Left renal pelvis (tissue), 4 donors: ENCODE results near the gene ITGB5. TPM values are rescaled to one million over a fixed set of nuclear protein-coding genes. Genes with fewer than 3 reads are reported as not detected.
A peak's percentile ranks its signal among the peaks of the same experiment; 100 is the strongest.
"Not testable (repeated sequence)": the region's sequence is repeated elsewhere in the genome, so short reads cannot be mapped to it uniquely, and the experiment has no call there.

ENCODE experiments used
- DNase-seq, 4 donors: peaks; one replicate each; pipeline ENCODE4 v3.0.0-alpha.2; 2013; ENCODE audit warnings: low read depth in 4 of 4, low spot score in 3 of 4
- polyA plus RNA-seq, 4 donors: library from polyadenylated mRNA; unstranded; fragments of 120-200 nt; gene quantifications; one replicate each; pipeline ENCODE4 v1.2.1, GENCODE V29; 2013; ENCODE audit not compliant: insufficient read length in 4 of 4

Gene ITGB5
- polyA plus RNA-seq, 4 donors, result 63.8 to 101 (median 91.5) TPM

DNA sequence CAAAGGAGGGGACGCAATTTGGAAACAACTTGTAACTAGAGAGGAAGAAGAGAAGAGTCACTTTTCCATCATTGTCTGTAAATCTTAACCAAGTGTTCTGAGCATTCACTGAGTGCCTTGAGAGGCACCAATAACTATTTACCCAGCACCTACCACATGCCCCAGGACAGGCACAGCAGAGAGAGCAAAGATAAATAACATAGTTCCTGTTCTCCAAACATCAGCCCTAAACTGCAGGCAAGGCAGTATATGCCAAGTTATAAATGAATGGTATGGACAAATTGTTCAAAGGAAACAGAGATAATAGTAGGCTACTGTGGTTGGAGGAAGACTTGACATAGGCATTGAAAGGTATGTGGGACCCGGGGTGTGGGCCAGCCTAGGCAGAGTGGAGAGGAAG is 45.6 kb downstream of the ITGB5 start:
- no peak for DNase-seq

DNA sequence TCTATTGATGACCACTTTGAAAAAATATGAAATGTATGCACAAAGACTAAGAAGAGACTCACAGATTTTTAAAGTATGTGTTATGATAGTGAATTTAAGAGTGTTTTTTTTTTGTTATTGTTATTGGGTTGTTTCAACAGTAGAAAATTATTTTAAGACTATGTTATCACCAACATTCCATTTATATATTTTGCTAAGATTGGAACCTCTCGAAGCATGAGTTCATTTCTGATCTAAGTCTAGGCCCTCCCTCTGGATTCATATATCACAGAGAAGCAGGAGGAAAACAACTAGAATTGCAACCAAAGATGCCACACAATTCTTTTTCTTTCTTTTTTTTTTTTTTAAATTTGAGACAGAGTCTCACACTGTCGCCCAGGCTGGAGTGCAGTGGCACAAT is 46.8 kb downstream of the ITGB5 start:
- DNase-seq, result no peak

DNA sequence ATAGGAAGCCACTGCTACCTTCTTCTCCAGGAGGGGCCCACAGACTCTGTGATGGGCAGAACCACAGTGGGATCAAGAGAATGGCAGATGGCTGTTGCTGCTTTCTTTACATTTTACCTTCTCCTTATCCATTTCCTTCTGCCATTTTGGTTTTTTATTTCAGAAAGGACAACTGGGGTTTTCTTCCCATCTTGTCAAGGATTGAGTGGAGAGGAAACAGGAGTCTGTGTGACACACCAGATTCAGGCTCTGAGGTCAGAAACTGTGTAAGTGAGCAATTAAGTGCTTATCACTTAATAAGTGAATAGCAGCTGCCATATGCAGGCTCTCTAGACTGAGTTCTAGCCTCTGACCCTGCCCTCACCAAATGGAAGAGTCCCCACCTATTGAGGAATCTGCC is 47.3 kb downstream of the ITGB5 start:
- no peak for DNase-seq

DNA sequence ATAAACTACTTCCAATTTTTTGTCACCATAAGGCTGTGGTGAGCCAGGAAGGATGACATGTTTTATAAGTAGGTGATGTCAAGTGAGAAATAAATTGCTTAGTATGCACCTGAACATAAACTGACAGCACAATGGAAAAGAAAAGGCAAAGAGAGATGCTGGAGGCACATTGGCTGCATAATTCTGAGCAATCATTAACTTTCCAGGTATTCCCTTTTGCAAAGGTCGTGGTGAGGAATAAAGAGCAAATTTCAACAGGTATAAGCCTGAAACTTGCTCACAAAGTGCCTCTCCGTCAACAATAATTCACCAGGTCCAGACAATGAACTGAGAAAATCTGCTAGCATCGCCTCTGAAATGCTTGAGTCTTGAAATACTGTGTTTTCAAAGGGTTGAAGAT is 48.2 kb downstream of the ITGB5 start:
- no peak for DNase-seq

DNA sequence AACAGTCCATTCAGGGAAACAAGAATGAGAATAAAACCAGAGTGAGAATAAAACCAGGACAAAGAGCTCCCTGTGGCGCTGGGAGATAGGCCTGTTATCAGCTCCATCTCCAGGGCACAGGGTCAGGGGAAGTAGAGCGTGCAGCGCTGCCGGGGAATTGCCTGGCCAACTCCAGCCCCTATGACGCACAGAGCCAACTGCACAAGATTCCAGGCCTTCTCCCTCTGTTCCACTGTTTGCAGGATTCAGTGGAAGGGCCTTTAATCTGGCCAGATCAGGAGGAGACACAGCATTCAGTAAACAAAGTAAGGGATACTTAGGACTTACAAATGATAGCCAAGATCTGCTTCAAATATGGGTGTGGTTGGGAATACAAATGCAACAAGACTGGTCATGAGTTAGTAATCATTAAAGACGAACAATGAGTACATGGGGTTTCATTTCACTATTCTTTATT is 49.4 kb downstream of the ITGB5 start:
- no peak for DNase-seq

DNA sequence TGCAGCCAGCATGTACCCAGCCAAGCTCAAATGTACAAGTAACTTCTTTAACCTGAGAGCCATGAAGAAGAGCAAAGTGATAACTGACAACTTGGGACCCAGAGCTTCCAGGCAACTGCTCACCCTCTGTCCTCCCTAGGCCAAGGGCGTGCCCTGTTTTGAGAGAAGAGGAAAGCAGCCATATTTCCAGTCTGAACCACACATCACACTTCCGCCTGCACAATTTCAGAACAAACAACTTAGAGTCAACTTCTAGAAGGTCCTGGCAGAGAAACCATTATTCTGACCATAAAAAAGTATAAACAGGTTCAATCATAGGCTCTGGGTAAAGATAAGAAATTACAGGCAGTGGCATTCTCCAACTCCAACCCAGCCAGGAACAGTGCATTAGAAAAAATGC is 50.1 kb downstream of the ITGB5 start:
- DNase-seq, result no peak

DNA sequence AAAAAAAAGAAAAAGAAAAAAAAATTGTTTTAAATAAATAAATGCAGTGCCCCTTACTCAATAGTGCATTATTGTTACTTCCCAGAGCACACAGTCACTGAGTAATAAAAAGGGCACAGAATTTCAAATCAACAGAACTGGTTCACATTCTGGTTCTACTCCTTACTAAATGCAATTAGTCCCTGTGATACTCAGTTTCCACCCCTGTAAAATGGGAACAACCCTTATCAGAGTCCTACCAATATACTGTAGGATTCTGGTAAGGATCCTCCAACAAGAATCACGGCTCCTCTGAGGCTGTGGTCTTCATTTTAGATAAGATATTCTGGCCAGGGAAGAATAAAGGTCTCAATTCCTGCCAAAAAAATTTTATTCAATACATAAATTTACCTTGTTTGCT is 50.7 kb downstream of the ITGB5 start:
- DNase-seq, result no peak

DNA sequence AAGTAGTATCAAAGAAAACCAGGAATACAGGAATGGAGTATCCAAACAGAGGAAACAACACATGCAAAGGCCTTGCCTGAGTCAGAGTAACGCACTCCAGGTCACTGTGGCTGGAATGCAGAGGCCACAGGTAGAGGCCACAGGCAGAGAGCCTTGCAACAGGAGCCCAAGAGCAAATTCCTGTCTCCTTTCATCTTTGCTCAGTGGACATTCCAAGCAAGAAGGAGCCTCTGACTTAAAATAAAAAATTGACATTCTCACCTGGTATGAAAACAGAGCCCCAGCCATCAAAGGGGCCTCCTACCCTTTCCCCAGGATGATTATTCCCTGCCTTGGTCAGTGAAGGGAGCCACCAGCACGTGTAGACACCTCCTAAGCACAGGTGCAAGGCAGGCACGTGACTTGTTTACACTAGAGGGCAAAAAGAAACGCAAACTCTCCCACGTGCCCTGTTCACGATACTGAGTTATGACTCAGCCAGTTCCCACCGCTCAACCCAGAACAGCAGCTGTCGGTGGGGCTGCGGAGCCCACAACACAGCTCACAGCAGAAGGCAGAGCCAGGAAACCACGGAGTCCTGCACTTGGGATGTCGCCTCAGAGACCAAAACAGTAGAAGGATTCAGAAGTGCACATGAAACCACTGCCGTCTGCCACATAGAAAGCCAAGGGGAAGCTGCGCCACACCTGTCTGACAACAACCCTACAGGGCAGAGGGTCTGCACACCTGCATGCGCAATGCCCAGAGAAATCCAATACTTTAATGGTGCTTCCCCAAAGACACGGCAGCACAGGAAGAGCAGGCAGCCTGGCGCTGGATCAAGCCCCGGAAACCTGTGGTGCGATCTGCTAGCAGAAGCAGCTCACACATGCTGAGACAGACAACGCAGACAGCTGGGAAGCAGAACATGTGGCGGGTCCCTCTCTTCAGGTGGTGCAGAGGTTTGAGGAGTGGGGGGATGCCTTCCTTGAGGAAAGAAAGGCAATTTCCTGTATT is 52.1 kb downstream of the ITGB5 start:
- peak in 1 of 4 donors; percentile 58 for DNase-seq

DNA sequence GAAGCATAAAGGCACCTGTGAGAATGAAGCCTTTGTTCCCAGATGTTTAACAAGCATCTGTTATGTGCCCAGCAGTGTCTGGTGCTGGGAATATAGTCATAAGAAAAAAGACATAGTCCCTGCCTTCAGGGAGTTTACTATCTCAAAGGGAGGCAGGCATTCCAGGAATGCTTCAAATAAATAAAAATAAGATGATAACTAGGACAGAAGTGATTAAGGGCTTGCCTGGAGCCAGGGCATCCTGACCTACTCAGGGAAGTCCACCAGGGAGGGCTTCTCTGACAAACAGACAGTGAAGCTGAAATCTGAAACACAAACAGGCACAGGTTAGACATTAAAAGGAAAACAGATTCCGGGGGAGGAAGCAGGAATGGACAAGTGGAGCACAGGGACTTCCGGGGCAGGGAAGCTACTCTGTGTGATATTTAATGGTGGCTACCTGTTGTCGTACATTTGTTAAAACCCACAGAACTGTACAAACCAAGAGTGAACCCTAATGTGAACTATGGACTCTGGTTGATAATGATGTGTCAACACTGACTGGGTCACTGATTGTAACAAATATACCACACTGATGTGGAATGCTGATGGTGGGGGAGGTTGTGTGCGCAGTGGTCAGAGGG is 53.3 kb downstream of the ITGB5 start:
- DNase-seq, result no peak

DNA sequence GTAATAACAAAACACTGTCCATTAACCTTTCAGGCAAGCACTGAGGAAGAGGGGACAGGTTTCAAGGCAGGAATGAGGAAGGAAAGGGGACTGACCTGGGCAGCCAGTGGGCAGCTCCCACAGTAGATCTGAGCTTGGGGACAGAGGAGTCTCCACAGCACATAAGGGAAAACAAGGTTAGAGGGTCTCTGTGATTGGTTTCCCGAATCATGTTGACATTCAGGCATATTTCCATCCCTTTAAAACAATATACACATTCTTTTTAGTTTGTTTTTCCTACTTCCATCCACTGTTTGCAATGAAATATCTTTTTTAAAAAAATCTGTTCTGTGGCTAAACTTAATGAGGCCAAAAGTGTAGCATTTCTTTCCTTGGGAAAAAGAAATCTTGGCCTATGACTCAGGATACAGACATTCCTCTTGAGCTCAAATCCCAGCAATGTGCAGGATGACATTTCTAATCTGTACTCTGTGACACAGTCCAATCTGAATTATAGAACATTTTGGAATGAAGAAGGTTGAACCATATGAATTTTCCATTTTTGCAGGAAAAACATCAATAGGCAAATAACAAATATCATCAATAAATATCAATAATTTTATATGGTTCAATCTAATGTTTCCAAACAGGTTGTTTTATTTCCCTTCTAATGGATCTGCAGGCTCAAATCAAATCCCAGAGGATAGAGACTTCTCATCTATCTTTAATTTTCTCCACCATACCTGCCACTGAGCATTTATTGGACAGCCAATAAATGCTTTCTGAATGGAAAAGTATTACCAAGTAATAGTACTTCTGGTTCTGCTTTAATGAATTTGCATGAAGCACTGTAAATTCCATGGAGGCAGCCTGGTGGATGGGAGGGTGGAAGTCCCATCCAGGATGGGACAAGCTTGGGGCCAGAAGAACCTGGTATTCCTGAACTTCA is 54.1 kb downstream of the ITGB5 start:
- DNase-seq, result no peak

DNA sequence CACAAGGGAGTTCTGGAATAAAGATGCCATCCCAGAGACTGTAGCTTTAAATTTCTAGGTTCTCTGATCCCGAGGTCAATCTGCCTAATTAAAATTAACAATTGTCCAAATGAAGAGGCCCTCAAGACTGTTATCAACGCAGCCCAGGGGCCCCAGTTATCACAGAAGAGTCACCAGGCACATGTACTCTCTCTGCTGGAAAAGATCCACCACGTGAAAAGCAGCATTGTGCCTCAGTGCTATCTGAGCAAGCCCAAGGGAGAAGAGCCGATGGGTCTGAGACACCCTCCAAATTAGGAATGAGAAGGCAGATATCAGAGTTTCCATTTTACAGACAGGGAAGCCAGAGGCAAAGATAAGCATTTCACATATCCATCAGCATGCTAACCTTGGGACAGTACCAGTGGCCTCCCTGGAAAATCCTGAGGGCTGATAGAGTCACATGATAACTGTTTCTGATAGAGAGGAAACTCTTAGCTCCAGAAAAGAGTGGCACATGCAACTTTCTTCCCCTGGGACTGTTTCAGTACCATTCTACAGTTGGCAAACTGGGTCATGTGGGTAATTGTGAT is 55.5 kb downstream of the ITGB5 start:
- no peak for DNase-seq

DNA sequence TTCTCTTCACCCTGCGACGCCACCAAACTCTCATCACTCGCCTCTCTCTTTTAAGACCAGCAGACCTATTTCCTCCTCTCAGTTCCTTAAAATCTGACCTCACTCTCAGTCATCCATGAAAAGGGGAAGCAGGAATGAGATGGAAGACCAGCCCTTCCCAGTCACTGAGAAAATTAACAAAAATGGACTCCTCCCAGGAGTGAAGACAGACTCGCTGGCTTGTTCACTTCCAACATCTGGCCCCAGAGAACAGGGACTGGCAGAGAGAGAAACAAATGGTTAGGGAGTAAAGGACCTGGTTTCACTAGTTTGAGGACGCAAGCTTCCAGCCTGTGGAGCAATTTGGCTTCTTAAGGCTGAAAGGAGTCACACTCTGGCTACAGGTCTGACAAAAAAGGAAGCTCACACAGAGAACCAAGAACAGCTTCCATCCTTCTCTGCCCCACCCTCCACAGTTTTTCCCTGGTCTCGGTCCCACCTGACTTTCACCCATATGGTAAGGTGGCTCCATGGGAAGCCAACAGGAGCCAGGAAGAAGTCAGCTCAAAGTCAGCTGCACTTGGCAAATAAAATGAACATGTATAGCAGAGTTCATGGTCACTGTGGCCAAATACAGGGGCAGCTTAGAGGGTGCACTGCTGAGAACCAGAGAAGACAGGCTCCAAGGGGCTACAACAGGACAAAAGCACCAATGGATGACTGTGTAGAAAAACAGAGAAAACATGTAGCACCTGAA is 57.2 kb downstream of the ITGB5 start:
- no peak for DNase-seq

DNA sequence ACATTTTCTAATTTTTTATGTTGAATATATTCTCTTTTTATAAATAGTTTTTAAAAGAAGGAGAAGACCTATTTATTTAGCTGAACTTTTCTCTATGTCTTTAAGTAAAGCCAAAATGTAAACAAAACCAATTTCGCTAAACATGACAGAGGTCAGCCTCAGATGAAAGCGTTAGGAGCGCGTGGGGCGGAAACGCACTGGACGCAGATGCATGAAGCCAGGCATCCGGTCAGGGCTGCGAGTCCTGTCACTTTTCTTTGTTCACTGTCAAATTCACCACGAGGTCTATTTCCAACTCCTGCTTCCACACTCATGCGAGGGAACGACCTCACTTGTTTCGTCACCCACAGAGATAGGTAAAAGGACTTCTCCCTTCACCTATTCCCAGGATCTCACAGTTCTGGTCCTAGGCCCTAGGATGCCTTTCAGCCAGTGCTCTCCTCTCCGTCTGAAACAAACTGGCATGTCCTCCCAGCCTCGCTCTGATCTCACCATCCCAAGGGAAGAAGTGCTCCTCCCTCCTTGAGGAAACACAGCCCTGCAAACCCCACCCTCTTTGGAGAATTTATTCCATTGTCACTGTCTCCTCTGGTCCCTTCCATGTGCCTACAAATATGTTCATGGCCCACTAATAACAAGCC is 57.9 kb downstream of the ITGB5 start:
- no peak for DNase-seq

DNA sequence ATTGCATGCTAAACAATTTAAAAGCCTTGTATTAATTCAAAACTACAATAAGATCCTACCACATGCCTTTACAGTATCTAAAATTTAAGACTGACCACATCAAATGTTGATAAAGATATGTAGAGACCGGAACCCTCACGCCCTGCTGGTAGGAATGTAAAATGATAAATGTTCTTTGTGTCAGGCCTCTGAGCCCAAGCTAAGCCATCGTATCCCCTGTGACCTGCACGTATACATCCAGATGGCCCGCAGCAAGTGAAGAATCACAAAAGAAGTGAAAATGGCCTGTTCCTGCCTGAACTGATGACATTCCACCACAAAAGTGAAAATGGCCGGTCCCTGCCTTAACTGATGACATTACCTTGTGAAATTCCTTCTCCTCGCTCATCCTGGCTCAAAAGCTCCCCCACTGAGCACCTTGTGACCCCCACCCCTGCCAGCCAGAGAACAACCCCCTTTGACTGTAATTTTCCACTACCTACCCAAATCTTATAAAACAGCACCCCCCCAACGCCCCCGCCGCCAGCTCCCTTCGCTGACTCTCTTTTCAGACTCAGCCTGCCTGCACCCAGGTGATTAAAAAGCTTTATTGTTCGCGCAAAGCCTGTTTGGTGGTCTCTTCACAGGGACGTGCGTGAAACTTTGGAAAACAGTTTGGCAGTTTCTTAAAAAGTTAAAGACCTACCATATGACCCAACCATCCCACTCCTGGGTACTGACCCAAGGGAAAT is 59.5 kb downstream of the ITGB5 start:
- DNase-seq, result not testable (repeated sequence)

DNA sequence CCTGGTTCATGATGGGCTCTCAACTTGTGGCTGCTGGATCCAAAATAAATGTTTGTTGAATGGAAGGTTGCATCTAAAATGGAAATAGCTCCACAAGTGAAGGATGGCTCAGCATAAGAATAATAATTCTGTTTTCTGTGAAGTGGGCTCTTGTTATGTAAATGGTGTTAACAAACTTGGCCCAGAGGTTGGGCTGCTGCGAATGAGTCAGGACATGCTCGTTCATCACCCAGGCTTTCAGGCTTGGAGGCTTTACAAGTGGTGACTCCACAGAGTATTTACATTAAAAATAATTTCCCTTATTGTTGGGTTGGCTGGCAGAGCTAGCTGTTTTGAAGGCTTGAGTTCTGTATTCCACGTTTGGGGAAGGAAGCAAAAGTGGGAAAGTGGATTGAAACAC is 60.5 kb downstream of the ITGB5 start:
- no peak for DNase-seq

DNA sequence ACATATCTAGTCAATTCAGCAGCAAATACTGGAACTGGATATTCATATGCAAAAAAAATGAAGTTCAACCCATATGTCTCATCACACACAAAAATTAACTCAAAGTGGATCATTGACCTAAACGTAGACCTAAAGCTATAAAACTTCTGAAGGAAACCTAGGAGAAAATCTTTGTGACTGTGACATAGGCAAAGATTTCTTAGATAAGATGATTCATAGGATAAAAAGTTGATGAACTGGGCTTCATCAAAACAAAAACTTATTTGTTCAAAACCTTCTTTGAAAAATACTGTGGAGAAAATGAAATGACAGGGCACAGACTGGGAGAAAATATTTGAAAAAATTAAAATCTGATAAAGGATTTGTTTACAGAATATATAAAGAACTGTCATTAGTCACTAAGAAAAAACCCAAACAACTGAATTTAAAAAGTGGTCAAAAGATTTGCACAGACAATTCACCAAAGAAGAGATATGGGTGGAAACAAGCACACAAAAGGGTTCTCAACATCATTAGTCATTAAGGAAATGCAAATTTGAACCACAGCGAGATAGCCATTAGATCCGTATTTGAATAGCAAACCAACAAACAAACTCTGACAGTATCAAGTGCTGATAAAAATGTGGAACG is 62.8 kb downstream of the ITGB5 start:
- DNase-seq, result no peak

DNA sequence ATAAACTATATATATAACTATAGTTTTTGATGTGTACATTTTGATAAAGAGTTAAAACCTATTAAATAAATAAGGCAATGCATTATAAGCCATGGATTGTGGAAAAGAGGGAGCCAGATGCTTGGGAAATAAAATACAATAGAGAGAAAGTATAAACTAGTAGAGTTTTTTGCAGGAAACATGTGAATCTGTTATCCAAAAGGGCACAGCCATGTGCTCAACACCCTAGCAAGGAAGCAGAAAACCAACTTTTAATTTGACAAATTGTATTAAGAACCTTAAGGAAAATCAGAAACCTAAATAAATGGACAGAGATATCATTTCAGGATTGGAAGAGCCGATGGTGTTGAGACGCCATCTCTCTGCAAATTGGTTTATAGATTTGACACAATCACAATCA is 63.5 kb downstream of the ITGB5 start:
- no peak for DNase-seq

DNA sequence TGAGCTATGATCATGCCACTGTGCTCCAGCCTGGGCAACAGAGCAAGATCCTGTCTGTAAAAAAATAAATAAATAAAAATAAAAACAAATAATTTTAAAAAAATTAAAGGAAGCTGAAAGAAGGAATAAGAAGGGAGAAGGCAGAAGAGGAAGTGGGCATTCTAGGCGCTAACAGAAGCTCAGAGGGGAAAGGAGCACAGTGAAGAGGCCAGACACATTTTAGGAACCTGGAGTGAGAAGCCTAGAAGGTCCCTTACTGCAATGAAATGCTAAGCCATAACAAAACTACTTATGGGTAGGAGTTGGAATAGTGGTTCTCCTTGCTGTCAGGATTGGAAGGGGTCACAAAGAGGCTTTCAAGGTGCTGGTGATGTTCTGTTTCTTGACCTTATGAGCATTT is 64.0 kb downstream of the ITGB5 start:
- DNase-seq, result no peak
